GM12872 (cell line): Measurements from ENCODE around the gene CEMP1.

ENCODE experiments used
- TF ChIP-seq, protein P1 (sequence below): IDR thresholded peaks from 3 replicates; pipeline ENCODE4 v1.5.1; 2011; ENCODE audit warnings: low read depth, mild to moderate bottlenecking, low read length, moderate library complexity; ENCODE audit not compliant: insufficient read depth

CEMP1 gene

DNA sequence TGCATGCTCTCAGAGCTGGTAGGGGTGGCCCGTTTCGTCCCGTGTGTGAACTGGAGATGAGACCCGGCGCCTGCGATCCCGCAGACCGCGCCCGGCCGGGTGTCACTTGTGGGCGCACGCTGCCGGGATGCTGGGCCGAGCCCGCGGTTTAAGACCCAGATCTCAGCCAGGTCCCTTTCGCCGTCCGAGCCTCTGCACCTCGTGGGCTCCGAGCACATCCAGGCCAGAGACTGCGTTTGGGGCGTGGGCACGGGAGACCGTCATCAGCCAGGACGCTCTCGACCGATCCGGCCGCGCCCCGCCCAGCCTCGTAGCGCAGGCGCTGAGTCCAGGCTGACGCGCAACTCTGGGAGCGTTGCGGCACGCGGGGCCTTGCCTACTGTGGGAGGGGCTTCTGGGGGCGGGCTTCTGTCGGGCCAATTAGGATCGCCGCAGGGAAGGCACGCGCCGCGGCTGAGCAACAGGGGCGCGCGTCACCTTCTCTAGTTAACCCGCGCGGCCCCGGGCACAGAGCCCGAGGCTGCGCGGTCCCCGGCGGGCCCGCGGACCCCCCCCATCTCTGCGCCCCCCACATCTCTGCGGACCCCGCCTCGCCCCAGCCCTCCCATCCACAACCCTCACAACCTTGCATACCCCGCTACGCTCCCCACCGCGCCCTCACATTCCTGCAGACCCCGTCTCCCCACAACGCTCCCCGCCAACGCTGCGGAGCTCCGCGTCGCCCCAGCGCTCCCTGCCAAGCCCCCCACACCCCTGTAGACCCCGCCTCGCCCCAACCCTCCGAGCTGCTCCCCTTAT is 687 bp upstream of the CEMP1 start:
- TF ChIP-seq, protein P1, sequence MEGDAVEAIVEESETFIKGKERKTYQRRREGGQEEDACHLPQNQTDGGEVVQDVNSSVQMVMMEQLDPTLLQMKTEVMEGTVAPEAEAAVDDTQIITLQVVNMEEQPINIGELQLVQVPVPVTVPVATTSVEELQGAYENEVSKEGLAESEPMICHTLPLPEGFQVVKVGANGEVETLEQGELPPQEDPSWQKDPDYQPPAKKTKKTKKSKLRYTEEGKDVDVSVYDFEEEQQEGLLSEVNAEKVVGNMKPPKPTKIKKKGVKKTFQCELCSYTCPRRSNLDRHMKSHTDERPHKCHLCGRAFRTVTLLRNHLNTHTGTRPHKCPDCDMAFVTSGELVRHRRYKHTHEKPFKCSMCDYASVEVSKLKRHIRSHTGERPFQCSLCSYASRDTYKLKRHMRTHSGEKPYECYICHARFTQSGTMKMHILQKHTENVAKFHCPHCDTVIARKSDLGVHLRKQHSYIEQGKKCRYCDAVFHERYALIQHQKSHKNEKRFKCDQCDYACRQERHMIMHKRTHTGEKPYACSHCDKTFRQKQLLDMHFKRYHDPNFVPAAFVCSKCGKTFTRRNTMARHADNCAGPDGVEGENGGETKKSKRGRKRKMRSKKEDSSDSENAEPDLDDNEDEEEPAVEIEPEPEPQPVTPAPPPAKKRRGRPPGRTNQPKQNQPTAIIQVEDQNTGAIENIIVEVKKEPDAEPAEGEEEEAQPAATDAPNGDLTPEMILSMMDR = no peak

DNA sequence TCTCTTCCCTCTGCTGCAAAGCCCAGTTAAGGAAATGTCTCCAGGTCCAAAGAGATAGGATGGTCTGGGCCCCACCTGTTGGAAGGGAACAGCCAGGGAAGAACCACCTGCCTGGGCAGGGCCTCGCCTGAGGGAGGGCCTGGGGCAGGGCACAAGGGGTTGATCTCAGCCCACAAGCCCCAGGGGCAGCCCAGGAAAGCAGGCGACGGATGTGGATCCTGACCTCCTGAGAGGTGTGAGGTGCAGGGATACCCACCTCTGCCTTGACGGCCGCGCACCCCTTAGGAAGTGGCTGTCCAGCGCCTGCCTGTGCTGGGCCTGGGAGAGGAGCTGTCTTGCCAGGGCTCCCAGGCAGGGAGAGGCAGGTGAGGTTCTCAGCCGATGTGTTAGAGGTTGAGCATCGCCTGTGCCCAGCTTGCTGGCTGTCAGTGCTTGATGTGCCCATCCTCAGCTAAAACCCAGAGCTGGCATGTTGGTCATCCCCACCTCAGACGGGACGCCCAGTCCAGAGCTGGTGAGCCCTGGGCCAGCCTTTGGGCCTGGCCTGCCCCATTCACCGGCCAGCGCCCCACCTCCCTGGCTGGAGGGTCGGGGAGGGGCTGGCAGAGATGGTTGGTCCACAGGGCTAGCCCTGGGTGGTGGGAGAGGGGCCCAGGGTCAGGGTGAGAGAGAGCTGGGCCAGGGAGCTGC is 434 bp downstream of the CEMP1 start:
- TF ChIP-seq, protein P1 = no peak

DNA sequence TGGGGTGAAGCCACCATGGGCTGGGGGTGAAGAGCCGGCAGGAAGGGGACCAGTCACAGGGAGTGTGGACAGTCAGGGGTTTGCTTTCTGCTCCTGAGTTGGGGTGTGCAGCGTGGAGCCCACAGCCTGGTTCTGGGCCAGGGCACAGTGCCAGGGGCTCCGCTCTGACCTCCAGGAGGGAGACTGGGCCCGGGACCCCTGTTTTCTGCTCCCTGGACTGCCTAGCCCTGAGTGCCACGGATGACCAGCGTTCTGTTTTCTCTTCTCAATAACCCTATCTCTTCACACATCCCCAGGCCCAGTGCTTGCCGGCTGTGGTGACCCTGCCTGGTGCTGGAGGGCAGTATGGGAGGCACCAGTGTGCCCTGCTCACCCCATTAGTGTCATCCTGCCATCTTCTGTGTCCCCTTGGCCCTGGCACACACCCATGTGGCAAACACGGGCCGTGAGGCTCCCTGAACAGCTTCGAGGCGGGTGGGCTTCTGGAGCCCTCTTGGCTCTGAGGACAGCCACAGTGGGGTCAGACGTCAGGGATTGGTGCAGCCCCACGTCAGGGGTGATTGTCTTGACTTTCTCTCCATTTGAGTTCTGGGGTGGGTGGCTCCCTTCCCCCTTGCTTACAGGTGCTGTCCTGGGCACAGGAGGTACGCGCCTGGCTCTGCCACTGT is 1.1 kb downstream of the CEMP1 start:
- TF ChIP-seq, protein P1 = no peak

GRCh38 chr16:2529061-2529931 is 1.9 kb downstream of the CEMP1 start:
- TF ChIP-seq, protein P1 = no peak

GRCh38 chr16:2528161-2529060 is 2.8 kb downstream of the CEMP1 start:
- TF ChIP-seq, protein P1 = no peak

DNA sequence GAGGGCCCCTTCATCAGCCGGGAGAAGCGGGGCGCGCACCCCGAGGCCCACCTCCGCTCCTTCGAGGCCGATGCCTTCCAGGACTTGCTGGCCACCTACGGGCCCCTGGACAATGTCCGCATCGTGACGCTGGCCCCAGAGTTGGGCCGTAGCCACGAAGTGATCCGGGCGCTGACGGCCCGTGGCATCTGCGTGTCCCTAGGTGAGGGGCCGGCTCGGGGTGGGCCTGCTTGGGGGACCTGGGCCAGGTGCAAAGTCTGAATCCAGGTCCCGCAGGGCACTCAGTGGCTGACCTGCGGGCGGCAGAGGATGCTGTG is 3.5 kb downstream of the CEMP1 start:
- TF ChIP-seq, protein P1 = no peak
